Measurements from ENCODE around the gene GRPEL1. TPM values are rescaled to one million over a fixed set of nuclear protein-coding genes. Genes with fewer than 3 reads are reported as not detected.

The GRPEL1 gene
- total and polyA plus RNA-seq, 3 experiments from 2014 or later: 54.8 to 94.5 (median 94.0) TPM

GRCh38 chr4:7048642-7049041, 19.2 kb downstream of the GRPEL1 start:
- no peaks in the 10 kb centered on the region for H3K27me3 ChIP-seq (ENCODE audit: insufficient read depth, low read length, poor library complexity, severe bottlenecking)
- ChIA-PET POLR2A (no interaction called here), CTCF (interaction anchor here (1.2 kb wide), 1 partner anchor 14 kb away, joined by 3 read pairs; no protein-coding TSS in a partner anchor)
- peaks cover under 1% of the 10 kb centered on the region for H3K36me3 ChIP-seq (ENCODE audit: insufficient read depth, low read length)
- DNase-seq: no peak
- Mint-ChIP-seq H3K4me3 (peak overlapping the region in 2 of 7 donors; percentile 6 to 47), H3K27ac (peak overlapping the region in 2 of 8 donors; percentile 50 to 73), H3K27me3 (no peaks in the 10 kb centered on the region), H3K4me1 (peaks cover 50 to 76% (median 59%) of the 10 kb centered on the region in 3 donors), H3K36me3 (peaks cover 0 to 61% (median 1%) of the 10 kb centered on the region in 3 donors), H3K9me3 (no peaks in the 10 kb centered on the region)
- H3K4me1 ChIP-seq (ENCODE audit: insufficient read depth, low read length): peaks cover 51% of the 10 kb centered on the region
- no peak overlapping the region for H3K4me3 ChIP-seq (ENCODE audit: low read length)
- no peaks in the 10 kb centered on the region for H3K9me3 ChIP-seq (ENCODE audit: low read length)
- H3K27ac ChIP-seq (ENCODE audit: low read depth, low read length): no peak overlapping the region

GRCh38 chr4:7046971-7047370, 20.9 kb downstream of the GRPEL1 start:
- POLR2A ChIA-PET: no interaction called here

GRCh38 chr4:7045961-7046921, 21.6 kb downstream of the GRPEL1 start:
- H3K36me3 ChIP-seq (ENCODE audit: insufficient read depth, low read length): no peaks in the 10 kb centered on the region
- H3K27me3 Mint-ChIP-seq: no peaks in the 10 kb centered on the region
- no peaks in the 10 kb centered on the region for H3K27me3 ChIP-seq (ENCODE audit: insufficient read depth, low read length, poor library complexity, severe bottlenecking)
- H3K4me3 ChIP-seq (ENCODE audit: low read length): peak overlapping the region; percentile 21
- H3K4me1 Mint-ChIP-seq: peaks cover 51 to 76% (median 53%) of the 10 kb centered on the region in 3 donors
- POLR2A ChIA-PET: interaction anchor here (4.7 kb wide), 1 partner anchor 21 kb away, joined by 82 read pairs; the partner anchor contains the start of gene GRPEL1
- H3K27ac Mint-ChIP-seq: peak overlapping the region in 7 of 8 donors; percentile 22 to 96 (median 78)
- H3K4me3 Mint-ChIP-seq: peak overlapping the region; percentile 79 to 99 (median 91)
- peak in 1 of 5 donors; percentile 44 for DNase-seq
- H3K9me3 ChIP-seq (ENCODE audit: low read length): no peaks in the 10 kb centered on the region
- no peak overlapping the region for H3K27ac ChIP-seq (ENCODE audit: low read depth, low read length)
- CTCF ChIA-PET: interaction anchor here (0.5 to 9.1 kb wide), 4 partner anchors 8 to 147 kb away, joined by 3 to 131 read pairs (median 6); partner anchors contain the start of gene GRPEL1
- peaks cover 41% of the 10 kb centered on the region for H3K4me1 ChIP-seq (ENCODE audit: insufficient read depth, low read length)
- H3K9me3 Mint-ChIP-seq: no peaks in the 10 kb centered on the region
- peaks cover 0 to 54% (median 1%) of the 10 kb centered on the region in 3 donors for H3K36me3 Mint-ChIP-seq

More at GRCh38 chr4:7046971-7047370, 20.9 kb downstream of the GRPEL1 start:
- Histone ChIP-seq H3K27me3 (ENCODE audit: insufficient read depth, low read length, poor library complexity, severe bottlenecking) (no peaks in the 10 kb centered on the region), H3K4me1 (ENCODE audit: insufficient read depth, low read length) (peaks cover 41% of the 10 kb centered on the region), H3K27ac (ENCODE audit: low read depth, low read length) (no peak overlapping the region), H3K36me3 (ENCODE audit: insufficient read depth, low read length) (no peaks in the 10 kb centered on the region), H3K4me3 (ENCODE audit: low read length) (no peak overlapping the region), H3K9me3 (ENCODE audit: low read length) (no peaks in the 10 kb centered on the region)
- peak overlapping the region in 6 of 8 donors; percentile 22 to 81 (median 63) for H3K27ac Mint-ChIP-seq
- no peaks in the 10 kb centered on the region for H3K9me3 Mint-ChIP-seq
- peak in 1 of 5 donors; percentile 22 for DNase-seq
- H3K4me1 Mint-ChIP-seq: peaks cover 51 to 71% (median 53%) of the 10 kb centered on the region in 3 donors
- H3K36me3 Mint-ChIP-seq: peaks cover 0 to 57% (median 1%) of the 10 kb centered on the region in 3 donors
- H3K4me3 Mint-ChIP-seq: peak overlapping the region; percentile 37 to 99 (median 72)
- CTCF ChIA-PET: interaction anchor here (9.1 kb wide), 1 partner anchor 21 kb away, joined by 131 read pairs; the partner anchor contains the start of gene GRPEL1
- H3K27me3 Mint-ChIP-seq: no peaks in the 10 kb centered on the region

- ChIA-PET POLR2A (interaction anchor here (4.7 kb wide), 1 partner anchor 22 kb away, joined by 82 read pairs; the partner anchor contains the start of gene GRPEL1), CTCF (interaction anchor here (0.5 to 9.1 kb wide), 6 partner anchors 9 to 146 kb away, joined by 3 to 131 read pairs (median 4); partner anchors contain the start of gene GRPEL1)
- Mint-ChIP-seq H3K4me1 (peaks cover 51 to 73% (median 53%) of the 10 kb centered on the region in 3 donors), H3K27me3 (no peaks in the 10 kb centered on the region), H3K27ac (peak overlapping the region in 5 of 8 donors; percentile 58 to 96 (median 88)), H3K4me3 (peak overlapping the region; percentile 89 to 99 (median 92)), H3K9me3 (no peaks in the 10 kb centered on the region), H3K36me3 (peaks cover 0 to 50% (median 1%) of the 10 kb centered on the region in 3 donors)
- no peaks in the 10 kb centered on the region for H3K27me3 ChIP-seq (ENCODE audit: insufficient read depth, low read length, poor library complexity, severe bottlenecking)
- H3K9me3 ChIP-seq (ENCODE audit: low read length): no peaks in the 10 kb centered on the region
- no peaks in the 10 kb centered on the region for H3K36me3 ChIP-seq (ENCODE audit: insufficient read depth, low read length)
- no peak overlapping the region for H3K27ac ChIP-seq (ENCODE audit: low read depth, low read length)
- no peak for DNase-seq
- peaks cover 41% of the 10 kb centered on the region for H3K4me1 ChIP-seq (ENCODE audit: insufficient read depth, low read length)
- H3K4me3 ChIP-seq (ENCODE audit: low read length): peak overlapping the region; percentile 21
Observed at GRCh38 chr4:7045553-7045952, 22.3 kb downstream of the GRPEL1 start.

- Histone ChIP-seq H3K4me1 (ENCODE audit: insufficient read depth, low read length) (peaks cover 41% of the 10 kb centered on the region), H3K27ac (ENCODE audit: low read depth, low read length) (peak overlapping the region; percentile 82), H3K9me3 (ENCODE audit: low read length) (no peaks in the 10 kb centered on the region), H3K36me3 (ENCODE audit: insufficient read depth, low read length) (no peaks in the 10 kb centered on the region), H3K27me3 (ENCODE audit: insufficient read depth, low read length, poor library complexity, severe bottlenecking) (no peaks in the 10 kb centered on the region), H3K4me3 (ENCODE audit: low read length) (peak overlapping the region; percentile 81)
- DNase-seq: peak in 1 of 5 donors; percentile 49
- CTCF ChIA-PET: interaction anchor here (0.8 to 9.1 kb wide), 13 partner anchors 13 to 402 kb away, joined by 3 to 131 read pairs (median 4); partner anchors contain the start of genes GRPEL1 and TBC1D14
- peaks cover 0 to 45% (median 1%) of the 10 kb centered on the region in 3 donors for H3K36me3 Mint-ChIP-seq
- peak overlapping the region; percentile 89 to 99 (median 92) for H3K4me3 Mint-ChIP-seq
- H3K27me3 Mint-ChIP-seq: no peaks in the 10 kb centered on the region
- no peaks in the 10 kb centered on the region for H3K9me3 Mint-ChIP-seq
- peak overlapping the region; percentile 71 to 96 (median 88) for H3K27ac Mint-ChIP-seq
- H3K4me1 Mint-ChIP-seq: peaks cover 46 to 65% (median 49%) of the 10 kb centered on the region in 3 donors
- POLR2A ChIA-PET: interaction anchor here (0.6 to 4.7 kb wide), 9 partner anchors 19 to 403 kb away, joined by 3 to 82 read pairs (median 5); partner anchors contain the start of genes GRPEL1, MRFAP1 and TBC1D14
Observed at GRCh38 chr4:7044137-7044930, 23.5 kb downstream of the GRPEL1 start.

- Mint-ChIP-seq H3K4me1 (peaks cover 42 to 57% (median 43%) of the 10 kb centered on the region in 3 donors), H3K27ac (peak within 1 kb of the TSS; percentile 84 to 96 (median 88)), H3K36me3 (peaks cover 0 to 39% (median 1%) of the 10 kb centered on the region in 3 donors), H3K27me3 (no peaks in the 10 kb centered on the region), H3K9me3 (no peaks in the 10 kb centered on the region), H3K4me3 (peak within 1 kb of the TSS; percentile 90 to 99 (median 93))
- H3K9me3 ChIP-seq (ENCODE audit: low read length): no peaks in the 10 kb centered on the region
- H3K4me1 ChIP-seq (ENCODE audit: insufficient read depth, low read length): peaks cover 41% of the 10 kb centered on the region
- no peaks in the 10 kb centered on the region for H3K27me3 ChIP-seq (ENCODE audit: insufficient read depth, low read length, poor library complexity, severe bottlenecking)
- DNase-seq: peak; percentile 35 to 75 (median 58)
- CTCF ChIA-PET: interaction anchor here (0.9 to 9.1 kb wide), 16 partner anchors 9 to 401 kb away, joined by 3 to 131 read pairs (median 4); partner anchors contain the start of genes GRPEL1 and TBC1D14
- POLR2A ChIA-PET: interaction anchor here (0.6 to 4.7 kb wide), 15 partner anchors 12 to 403 kb away, joined by 3 to 82 read pairs (median 5); partner anchors contain the start of genes GRPEL1, MRFAP1 and TBC1D14
- H3K27ac ChIP-seq (ENCODE audit: low read depth, low read length): peak within 1 kb of the TSS; percentile 82
- no peaks in the 10 kb centered on the region for H3K36me3 ChIP-seq (ENCODE audit: insufficient read depth, low read length)
- peak within 1 kb of the TSS; percentile 81 for H3K4me3 ChIP-seq (ENCODE audit: low read length)
Observed at GRCh38 chr4:7043284-7044136, 24.4 kb downstream of the GRPEL1 start, which contains the start of gene TADA2B. Gene TADA2B, plus strand, starts transcription at chr4:7043372. Its CDS starts 208 bp downstream, at chr4:7043580.
